GM11168 (cell line): ENCODE results near the gene GDPD5.

Experiments
- in situ Hi-C: fragments of 300-500 bp; cut with MboI; formaldehyde crosslinking; loops from one replicate; pipeline ENCODE4 v1.12.0; 2022; ENCODE audit warnings: low sequenced_read_pairs; ENCODE audit not compliant: unreplicated experiment

Gene GDPD5, protein sequence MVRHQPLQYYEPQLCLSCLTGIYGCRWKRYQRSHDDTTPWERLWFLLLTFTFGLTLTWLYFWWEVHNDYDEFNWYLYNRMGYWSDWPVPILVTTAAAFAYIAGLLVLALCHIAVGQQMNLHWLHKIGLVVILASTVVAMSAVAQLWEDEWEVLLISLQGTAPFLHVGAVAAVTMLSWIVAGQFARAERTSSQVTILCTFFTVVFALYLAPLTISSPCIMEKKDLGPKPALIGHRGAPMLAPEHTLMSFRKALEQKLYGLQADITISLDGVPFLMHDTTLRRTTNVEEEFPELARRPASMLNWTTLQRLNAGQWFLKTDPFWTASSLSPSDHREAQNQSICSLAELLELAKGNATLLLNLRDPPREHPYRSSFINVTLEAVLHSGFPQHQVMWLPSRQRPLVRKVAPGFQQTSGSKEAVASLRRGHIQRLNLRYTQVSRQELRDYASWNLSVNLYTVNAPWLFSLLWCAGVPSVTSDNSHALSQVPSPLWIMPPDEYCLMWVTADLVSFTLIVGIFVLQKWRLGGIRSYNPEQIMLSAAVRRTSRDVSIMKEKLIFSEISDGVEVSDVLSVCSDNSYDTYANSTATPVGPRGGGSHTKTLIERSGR

DNA sequence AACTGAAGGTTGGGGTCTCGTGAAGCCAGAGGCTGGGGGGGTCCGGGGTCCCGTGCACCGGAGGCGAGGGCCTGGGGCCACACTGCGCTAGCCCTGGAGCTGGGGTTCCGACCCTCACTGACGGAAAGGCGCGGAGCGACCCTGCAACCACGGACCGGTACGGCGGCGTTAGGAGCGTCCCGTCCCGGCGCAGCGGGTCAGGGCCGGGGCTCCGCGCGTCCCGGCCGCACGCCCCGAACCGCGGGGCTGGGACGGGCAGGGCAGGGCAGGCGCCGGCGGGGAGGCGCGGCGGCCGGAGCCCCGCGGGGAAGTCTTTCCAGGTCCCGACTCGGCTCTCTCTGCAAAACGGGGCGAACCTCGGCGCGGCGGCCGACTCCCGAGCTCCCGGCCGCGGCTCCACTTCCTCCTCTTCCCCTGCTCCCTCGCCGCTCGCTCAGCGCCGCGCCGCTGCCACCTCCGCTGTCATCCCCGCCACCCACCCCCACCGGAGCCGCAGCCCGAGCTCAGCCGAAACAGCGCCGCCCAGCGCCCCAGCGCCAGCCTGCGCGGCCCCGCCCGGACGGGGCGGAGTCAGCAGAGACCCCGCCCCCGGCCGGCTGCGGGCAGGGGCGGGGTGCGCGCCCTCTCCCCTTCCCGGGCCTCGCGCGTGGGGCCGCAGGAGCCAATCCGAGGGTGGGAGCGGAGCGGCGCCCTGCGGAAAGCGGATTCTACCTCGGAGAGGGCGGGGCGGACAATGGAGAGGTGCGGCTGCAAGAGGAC is at the start of gene GDPD5:
Gene GDPD5, minus strand, starts transcription at position 509 of the 759 bp plus-strand sequence. CDS start 48,206 bp downstream, outside the sequence.
- in situ Hi-C loops = no loop called here

DNA sequence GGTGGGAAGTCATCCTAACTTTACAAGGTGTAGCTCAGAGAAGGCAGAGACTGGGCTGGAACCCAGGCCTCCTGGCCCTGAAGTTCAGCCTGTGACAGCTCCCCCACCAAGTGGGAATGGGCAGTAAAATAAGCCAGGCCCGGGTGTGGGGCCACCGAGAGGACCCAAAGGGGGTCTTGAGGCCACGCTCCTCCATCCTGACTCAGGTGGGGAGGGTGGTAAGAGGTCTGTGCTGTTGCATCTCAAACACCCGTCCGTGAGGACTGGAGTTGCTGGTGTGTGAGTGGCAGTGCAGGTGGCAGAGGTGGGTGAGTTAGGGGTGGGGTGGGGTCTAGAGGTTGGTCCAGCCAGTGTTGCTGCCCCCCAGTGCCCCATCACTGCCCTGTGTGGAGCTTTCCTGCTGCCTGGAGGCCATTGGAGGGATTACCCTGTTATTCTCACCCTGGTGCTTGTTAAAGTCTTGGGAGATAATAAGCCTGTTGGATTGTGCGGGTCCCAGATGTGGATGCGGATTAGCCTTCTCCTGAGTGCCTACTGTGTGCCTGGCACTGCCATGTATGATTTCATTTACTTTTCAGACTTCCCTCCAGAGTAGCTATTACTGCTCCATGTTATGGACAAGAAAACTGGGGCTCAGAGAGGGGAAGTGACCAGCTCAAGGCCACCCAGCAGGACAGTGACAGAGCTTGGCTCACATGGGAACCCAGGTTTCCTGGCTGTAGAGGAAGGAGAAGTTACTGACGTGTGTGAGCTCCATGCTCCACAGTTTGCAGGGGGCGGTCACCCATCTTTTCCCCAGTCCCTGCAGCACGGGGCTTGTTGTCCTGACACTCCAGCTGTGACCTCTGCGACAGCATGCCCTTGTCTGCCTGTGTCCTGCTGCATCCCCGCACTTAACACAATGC is 49.2 kb upstream of the GDPD5 start:
- in situ Hi-C loops = no loop called here

DNA sequence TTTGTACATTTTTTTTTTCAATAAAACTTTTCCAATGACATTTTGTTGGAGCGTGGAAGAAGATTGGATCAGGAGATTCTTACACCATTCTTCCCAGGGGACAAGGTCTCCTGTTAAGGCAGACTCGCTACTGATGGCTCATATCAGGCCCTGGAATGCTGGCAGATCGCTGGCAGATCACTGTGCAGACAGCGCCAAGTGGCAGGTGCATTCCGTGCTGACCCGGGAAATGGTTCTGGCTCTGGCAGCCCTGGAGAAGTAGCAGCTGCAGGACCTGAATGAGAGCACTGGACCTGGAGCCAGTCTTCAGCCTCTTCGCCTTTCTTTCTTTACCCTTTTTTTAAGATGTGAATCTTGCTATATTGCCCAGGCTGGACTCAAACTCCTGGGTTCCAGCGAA is 47.0 kb upstream of the GDPD5 start:
- in situ Hi-C loops = no loop called here

DNA sequence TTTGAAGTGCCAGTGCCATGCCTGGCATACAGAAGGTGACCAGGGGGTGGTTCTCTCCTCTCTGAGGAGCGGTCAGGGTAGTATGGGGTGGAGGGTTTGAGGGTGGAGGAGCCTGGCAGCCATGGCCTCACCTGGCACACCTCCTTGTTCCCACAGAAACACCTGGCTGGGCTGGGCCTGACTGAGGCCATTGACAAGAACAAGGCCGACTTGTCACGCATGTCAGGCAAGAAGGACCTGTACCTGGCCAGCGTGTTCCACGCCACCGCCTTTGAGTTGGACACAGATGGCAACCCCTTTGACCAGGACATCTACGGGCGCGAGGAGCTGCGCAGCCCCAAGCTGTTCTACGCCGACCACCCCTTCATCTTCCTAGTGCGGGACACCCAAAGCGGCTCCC is 45.9 kb upstream of the GDPD5 start:
- in situ Hi-C loops = no loop called here

DNA sequence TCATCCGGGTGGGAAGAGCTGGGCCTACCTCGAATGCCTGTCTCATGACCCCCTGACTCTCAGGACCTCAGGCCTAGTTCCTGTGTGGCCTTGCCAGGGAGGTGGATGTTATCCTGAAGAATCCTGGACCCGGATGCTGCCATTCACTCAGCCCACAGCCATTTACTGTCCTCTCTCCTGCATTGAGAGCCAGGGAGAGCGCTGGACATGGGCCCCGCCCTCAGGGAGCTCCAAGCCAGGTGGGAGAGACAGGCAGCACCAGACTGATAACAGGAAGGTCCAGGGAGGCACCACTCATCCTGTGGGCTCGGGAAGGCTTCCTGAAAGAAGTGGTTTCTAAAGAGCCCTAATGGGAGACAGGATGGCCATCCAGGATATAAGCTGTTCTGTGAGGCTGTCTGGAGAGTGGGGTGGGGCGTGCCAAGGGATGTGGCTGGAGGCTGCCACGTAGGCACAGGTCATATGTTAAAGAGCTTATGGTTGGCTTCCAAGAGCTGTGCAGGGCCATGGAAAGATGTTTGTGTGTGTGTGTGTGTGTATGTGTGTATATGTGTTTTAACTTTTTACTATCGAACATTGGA is 44.9 kb upstream of the GDPD5 start:
- in situ Hi-C loops = no loop called here

DNA sequence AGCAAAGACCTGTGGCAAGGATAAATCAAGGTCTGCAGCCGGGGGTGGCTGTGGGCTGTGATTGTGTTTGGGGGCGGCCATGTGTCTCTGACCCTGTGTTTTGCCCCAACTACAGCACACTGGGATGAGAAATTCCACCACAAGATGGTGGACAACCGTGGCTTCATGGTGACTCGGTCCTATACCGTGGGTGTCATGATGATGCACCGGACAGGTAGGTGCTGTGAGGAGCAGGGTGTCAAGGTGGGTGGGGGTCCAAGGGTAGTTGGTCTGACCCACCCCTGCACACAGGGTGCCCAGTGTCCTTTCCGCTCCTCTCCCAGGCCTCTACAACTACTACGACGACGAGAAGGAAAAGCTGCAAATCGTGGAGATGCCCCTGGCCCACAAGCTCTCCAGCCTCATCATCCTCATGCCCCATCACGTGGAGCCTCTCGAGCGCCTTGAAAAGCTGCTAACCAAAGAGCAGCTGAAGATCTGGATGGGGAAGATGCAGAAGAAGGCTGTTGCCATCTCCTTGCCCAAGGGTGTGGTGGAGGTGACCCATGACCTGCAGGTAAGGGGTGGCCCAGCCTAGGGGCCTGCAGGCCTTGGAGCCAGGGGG is 43.0 kb upstream of the GDPD5 start:
- in situ Hi-C loops = no loop called here

DNA sequence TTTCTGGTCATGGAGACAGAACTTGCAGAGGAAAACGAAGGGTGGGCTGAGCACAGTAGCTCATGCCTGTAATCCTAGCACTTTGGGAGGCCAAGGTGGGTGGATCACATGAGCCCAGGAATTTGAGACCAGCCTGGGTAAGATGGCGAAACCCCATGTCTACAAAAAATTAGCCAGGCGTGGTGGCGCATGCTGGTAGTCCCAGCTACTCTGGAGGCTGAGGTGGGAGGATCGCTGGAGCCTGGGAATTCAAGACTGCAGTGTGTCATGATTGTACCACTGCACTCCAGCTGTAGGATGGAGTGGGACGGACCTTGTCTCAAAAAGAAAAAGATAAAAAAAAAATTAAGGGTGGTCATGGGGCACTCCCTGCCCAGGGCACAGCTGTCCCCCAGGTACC is 42.2 kb upstream of the GDPD5 start:
- in situ Hi-C loops = no loop called here

DNA sequence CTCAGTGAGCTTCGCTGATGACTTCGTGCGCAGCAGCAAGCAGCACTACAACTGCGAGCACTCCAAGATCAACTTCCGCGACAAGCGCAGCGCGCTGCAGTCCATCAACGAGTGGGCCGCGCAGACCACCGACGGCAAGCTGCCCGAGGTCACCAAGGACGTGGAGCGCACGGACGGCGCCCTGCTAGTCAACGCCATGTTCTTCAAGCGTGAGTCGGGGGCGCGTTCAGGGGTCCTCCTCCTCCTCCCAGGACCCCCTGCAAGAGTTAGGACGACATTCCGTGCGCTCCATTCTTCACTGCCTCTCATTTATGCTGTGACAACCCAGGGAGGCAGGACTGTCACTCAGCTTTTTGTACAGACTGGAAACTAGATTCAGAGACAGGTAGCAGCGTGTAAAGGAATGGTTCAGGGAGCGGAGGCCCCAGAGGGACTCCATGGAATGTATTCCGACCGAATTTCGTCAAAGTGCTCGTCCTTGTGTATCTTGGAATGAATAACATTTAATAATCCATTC is 41.1 kb upstream of the GDPD5 start:
- in situ Hi-C loops = no loop called here

DNA sequence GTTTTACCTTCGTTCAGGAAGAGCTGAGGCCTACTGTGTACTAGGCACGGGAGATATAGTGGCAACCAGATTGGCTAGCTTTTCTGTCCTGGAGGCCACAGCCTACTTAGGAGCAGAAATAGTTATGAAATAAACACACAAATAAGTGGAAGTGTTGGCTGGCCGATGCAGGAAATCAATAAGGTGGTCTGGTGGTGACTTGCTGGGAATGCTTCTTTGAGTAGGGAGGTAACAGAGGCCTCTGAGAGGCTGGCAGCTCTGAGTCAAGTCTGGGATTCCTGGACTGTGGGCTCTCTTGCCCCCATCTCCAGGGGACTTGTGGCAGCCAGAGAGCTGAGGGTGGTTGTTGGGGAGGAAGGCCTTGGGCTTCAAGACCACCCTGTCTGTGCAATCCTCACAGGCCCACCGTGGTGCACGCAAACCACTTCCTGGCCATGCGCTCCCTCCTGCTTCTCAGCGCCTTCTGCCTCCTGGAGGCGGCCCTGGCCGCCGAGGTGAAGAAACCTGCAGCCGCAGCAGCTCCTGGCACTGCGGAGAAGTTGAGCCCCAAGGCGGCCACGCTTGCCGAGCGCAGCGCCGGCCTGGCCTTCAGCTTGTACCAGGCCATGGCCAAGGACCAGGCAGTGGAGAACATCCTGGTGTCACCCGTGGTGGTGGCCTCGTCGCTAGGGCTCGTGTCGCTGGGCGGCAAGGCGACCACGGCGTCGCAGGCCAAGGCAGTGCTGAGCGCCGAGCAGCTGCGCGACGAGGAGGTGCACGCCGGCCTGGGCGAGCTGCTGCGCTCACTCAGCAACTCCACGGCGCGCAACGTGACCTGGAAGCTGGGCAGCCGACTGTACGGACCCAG is 40.4 kb upstream of the GDPD5 start:
- in situ Hi-C loops = no loop called here

DNA sequence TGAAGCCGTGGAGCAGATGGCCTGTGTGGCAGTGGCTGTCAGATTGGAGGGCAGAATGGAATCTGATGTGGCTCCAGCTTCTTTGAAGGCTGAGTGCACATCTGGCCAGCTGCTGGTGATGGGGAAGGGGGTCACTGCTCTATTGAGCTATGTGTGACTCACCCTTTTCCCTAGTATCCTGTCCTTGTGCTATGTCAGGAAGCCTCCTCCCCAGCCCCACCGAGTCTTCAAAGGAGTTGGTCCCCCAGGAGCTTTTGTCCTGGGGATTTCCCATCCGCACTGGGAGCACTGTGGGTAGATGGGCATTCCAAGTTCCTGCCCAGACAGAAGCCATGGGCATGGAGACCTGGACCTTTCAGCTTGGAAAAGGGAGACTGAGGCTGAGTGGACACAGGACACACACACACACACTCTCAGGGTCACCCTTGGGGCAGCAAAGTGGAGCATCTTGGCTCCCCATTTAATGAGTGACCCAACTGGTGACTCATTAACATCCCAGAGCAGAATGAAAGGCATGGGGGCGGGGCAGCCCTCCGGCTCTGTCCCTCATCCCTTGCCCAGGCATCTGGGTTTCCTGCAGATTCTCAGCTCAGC is 39.6 kb upstream of the GDPD5 start:
- in situ Hi-C loops = no loop called here

DNA sequence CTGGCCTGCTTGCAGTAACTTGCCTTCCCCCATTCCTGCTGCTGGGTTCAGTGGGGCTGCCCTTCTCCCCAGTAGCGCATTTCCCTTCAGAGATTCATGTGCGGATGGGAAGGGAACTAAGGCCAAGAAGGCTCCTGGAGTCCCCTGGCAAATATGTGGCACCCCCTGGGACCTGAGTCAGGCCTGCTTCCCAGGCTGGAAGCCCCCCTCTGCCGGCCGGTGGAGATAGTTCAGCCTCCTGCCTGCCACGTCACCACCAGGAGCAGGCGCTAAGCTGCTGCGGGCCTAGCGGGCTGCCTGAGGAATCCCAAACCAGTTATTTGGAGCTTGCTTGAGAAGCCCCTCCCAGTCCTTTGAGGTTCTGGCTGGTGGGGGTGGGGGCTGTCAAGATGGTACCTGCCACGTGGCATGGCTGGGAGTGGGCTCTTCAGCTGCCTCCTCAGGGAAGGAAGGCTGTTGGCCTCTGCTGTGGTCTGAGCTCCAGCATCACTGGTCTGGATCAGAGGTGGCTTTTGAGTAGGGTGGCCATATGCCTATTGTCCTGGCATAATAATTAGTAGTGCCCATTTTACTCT is 38.3 kb upstream of the GDPD5 start:
- in situ Hi-C loops = no loop called here

DNA sequence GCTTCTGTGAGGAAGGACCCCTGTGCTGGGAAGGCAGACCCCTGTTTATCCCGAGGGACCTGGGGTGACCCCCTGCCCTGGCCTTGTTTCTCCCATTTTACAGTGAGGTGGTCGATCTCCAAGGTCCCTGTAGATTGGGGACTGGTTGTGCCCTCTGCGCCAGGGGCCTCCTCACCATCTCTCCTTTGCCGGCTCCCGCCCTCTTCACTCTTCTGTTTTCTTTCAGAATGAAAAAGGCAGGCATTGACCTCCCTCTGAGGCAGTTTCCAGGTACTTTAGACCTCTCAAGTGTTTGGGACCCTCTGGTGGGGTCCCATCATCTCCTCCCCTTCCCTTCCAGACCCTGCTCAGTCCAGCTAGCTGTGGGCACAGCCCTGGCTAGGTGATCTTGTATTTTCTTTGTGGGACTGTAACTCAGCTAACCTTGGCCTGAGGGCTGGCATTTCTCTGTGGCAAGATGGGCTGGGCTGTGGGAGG is 37.8 kb upstream of the GDPD5 start:
- in situ Hi-C loops = no loop called here

DNA sequence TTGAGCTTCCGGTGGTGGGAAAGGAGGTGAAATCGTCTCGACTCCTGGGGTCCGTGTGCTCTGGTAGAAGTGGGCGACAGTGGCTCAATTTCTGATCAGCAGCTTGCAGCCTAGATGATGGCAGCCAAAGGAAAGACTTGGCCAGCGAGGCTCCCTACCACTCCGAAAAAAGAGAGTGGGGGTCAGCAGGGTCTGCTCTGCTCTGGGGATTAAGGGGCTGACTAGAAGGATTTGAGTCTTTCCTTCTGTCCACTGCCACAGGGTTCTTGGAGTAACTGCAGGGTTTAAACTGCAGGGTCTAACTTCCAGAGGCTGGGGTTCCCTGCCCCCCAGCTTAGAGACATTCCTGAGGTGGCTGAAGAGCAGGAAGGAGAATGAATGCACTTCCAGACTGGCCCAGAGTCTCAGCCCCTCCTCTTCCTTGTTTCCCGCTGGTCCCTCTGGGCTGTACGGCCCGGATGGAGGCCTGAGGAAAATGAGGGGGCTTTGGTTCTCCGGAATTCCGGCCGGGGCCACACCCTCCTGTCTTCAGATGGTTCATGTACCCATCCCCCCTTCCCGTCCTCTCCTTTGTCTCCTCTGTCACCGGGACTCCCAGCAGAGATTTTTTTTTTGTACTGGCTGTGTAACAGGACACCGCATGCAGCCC is 37.2 kb upstream of the GDPD5 start:
- in situ Hi-C loops = no loop called here

DNA sequence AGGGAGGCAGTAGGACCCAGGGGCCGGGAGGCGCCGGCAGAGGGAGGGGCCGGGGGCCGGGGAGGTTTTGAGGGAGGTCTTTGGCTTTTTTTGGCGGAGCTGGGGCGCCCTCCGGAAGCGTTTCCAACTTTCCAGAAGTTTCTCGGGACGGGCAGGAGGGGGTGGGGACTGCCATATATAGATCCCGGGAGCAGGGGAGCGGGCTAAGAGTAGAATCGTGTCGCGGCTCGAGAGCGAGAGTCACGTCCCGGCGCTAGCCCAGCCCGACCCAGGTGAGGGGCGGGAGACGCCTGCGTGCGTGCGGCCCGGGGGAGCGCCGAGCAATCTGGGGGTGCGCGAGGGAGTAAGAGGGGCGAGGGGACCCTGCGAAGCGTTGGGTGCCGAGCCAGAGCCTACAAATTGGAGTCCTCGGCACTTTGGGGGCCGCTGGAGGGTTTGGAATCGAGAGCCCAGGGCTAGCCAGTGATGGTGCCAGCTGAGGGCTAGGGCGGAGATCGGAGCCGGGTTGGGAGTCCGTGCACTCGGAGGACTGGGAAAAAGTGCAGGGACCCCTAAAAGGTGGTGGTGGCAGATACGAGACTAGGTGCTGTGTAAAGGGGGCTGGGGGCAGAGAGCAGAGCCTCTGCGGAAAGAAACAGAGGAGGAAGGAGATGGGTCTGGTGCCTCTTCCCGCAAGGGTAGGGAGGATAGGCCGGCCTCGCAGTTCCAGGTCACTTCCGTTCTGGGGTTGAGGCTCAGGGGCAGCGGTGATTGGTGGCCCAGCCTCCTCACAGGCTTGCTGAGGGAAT is 36.5 kb upstream of the GDPD5 start, which contains the start of gene SERPINH1:
Gene SERPINH1, plus strand, starts transcription at position 206 of the 788 bp plus-strand sequence. CDS start 4,097 bp downstream, outside the sequence.
- in situ Hi-C loops = no loop called here

DNA sequence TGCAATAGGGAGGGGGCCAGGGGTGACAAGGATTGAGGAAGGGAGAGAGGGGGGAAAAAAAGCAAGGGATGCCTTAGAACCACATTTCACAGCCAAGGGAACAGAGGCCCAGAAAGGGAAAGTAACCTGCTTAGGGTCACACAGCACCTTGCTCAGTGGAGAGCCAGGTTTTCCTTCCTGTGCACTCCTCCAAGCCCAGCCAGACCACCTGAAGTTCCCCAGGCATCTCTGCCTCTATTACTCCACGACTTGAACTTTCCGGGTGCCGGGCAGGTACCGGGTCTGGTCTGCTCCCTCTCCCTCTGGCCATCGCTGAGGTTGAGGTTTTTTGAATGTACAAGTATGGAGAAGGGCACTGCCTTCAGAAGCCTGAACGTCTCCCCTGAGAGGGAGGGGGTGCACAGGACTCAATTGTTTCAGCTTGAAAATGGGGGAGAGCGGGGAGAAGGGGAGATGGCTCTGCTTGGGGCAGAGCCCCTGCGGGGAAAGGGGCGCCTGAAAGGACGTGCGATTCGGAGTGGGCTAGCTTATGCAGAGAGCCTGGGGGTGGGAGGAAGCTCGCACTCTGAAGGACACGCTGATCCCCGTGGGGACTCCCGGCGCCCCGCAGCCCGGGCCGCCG is 35.8 kb upstream of the GDPD5 start:
- in situ Hi-C loops = no loop called here

DNA sequence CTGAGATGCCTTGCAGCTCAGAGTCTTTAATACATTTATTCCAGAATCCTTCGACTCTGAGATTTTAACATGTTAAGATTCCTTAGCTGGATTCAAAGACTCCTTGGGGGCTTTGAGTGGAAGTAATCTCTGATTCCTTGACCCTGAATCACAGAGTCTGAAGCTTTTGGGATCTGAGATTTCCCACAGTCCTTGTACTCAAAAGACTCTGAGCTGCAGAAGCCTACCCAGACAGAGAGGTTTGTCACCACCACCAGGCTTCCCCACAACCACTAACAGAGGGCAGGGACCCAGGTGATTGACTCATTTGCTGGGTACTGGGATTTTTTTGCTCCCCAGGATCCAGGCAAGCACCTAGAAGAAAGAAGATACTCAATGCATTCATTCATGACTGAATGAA is 34.9 kb upstream of the GDPD5 start:
- in situ Hi-C loops = no loop called here
